ENCODE results near the gene CCDC85A. TPM values are rescaled to one million over a fixed set of nuclear protein-coding genes. Genes with fewer than 3 reads are reported as not detected.

CCDC85A gene
- total and polyA plus RNA-seq, 2 of the 8 experiments (the other 6 are each of a cell fraction or from before 2014, with no cell fraction given): 0.20 TPM; not detected in 1

- no peak overlapping the region for H2BK120ac ChIP-seq (replicated peaks; ENCODE audit: low read depth, low read length)
- no peak overlapping the region for H3K4me2 ChIP-seq (ENCODE audit: insufficient read depth in 1 of 2, low read depth in 2 of 2, low read length in 2 of 2)
- WGBS, 2 experiments (ENCODE audit: extremely low coverage in 1 of 2, insufficient coverage in 1 of 2, insufficient read length in 1 of 2, insufficient replicate concordance in 2 of 2, low coverage in 1 of 2, low lambda C conversion rate in 2 of 2, missing lambda C conversion rate in 1 of 2): 92% methylated on average over 1 of the region's 1 CpG; no CpG with 5 or more reads in 1 of the 2 experiments
- no peak overlapping the region for H2BK20ac ChIP-seq (ENCODE audit: low read length)
- no peak overlapping the region for H3K18ac ChIP-seq (ENCODE audit: extremely low read depth, low read length)
- no peak overlapping the region for H2BK5ac ChIP-seq (ENCODE audit: low read depth, low read length)
- no peaks in the 10 kb centered on the region for H3K9me3 ChIP-seq (ENCODE audit: insufficient read depth in 2 of 2, low read depth in 1 of 2, low read length in 1 of 2)
- H3K4me1 ChIP-seq (replicated peaks in 1 of 4; ENCODE audit: control insufficient read depth in 3 of 4, insufficient read depth in 4 of 4, low read length in 3 of 4): no peaks in the 10 kb centered on the region
- H2AFZ ChIP-seq (ENCODE audit: low read length): no peak overlapping the region
- no peak overlapping the region for H3K27ac ChIP-seq (ENCODE audit: low read depth, low read length)
- DNase-seq (ENCODE audit: low read depth in 1 of 2, low spot score in 2 of 2) (no peak), FAIRE-seq (no peak)
- H4K5ac ChIP-seq (ENCODE audit: insufficient read length, low read depth, low read length): no peak overlapping the region
- H3K4ac ChIP-seq (replicated peaks; ENCODE audit: insufficient read length, low read depth, low read length): no peak overlapping the region
- no peak overlapping the region for H4K91ac ChIP-seq (replicated peaks; ENCODE audit: insufficient read length, low read length)
- H3K27me3 ChIP-seq (replicated peaks in 1 of 4; ENCODE audit: control insufficient read depth in 3 of 4, extremely low read depth in 1 of 4, insufficient read depth in 3 of 4, low read length in 3 of 4): no peaks in the 10 kb centered on the region
- no peak overlapping the region for H3K23ac ChIP-seq (ENCODE audit: insufficient read length)
- H3K79me2 ChIP-seq (ENCODE audit: control insufficient read depth in 1 of 2, insufficient read depth in 2 of 2, low read length in 2 of 2): no peaks in the 10 kb centered on the region
- no peaks in the 10 kb centered on the region; the same call in 1 of the 2 replicates for H3K23me2 ChIP-seq (ENCODE audit: low read depth, low read length)
- no peak overlapping the region for H2AK5ac ChIP-seq (ENCODE audit: low read depth, low read length)
- no peak overlapping the region for H4K8ac ChIP-seq (ENCODE audit: extremely low read depth, insufficient read depth, low read length)
- H3K4me3 ChIP-seq (ENCODE audit: extremely low read depth in 1 of 4, insufficient read depth in 2 of 4, low read depth in 3 of 4, low read length in 4 of 4): no peak overlapping the region
- no peak overlapping the region for H3K14ac ChIP-seq (ENCODE audit: insufficient read length)
- H2BK12ac ChIP-seq (ENCODE audit: low read depth, low read length): no peak overlapping the region
- no peak overlapping the region for H3K56ac ChIP-seq (replicated peaks; ENCODE audit: insufficient read length, low read depth, low read length)
- POLR2A ChIA-PET (ENCODE audit: partially characterized antibody): interaction anchor here (0.5 kb wide), 1 partner anchor 194 kb away, joined by 3 read pairs; no protein-coding TSS in a partner anchor
- H4K20me1 ChIP-seq (replicated peaks in 1 of 2; ENCODE audit: control insufficient read depth in 1 of 2, insufficient read depth in 2 of 2, low read length in 2 of 2): no peaks in the 10 kb centered on the region
- no peaks in the 10 kb centered on the region for H3K79me1 ChIP-seq (ENCODE audit: low read depth, low read length)
- no peaks in the 10 kb centered on the region for H3K36me3 ChIP-seq (ENCODE audit: control insufficient read depth in 2 of 4, insufficient read depth in 4 of 4, low read length in 3 of 4)
- H3K9ac ChIP-seq (replicated peaks in 1 of 4; ENCODE audit: extremely low read depth in 1 of 4, low read depth in 3 of 4, low read length in 3 of 4): no peak overlapping the region
- CTCF ChIA-PET (ENCODE audit: partially characterized antibody): no interaction called here
- H2BK15ac ChIP-seq (ENCODE audit: low read length): no peak overlapping the region
- no peak for TF ChIP-seq JUND (IDR thresholded peaks at IDR 0.05; ENCODE audit: low read length)
- TF ChIP-seq PHF8 (conservative IDR thresholded peaks at IDR 0.05; ENCODE audit: low read depth, low read length): no peak
Measured at GRCh38 chr2:56207760-56208159, 24.0 kb downstream of the CCDC85A start.

Data from H1 (cell line).